ENCODE data around the gene KCNJ18.
"Not testable (repeated sequence)": the region's sequence is repeated elsewhere in the genome, so short reads cannot be mapped to it uniquely, and the experiment has no call there.

The KCNJ18 gene

DNA sequence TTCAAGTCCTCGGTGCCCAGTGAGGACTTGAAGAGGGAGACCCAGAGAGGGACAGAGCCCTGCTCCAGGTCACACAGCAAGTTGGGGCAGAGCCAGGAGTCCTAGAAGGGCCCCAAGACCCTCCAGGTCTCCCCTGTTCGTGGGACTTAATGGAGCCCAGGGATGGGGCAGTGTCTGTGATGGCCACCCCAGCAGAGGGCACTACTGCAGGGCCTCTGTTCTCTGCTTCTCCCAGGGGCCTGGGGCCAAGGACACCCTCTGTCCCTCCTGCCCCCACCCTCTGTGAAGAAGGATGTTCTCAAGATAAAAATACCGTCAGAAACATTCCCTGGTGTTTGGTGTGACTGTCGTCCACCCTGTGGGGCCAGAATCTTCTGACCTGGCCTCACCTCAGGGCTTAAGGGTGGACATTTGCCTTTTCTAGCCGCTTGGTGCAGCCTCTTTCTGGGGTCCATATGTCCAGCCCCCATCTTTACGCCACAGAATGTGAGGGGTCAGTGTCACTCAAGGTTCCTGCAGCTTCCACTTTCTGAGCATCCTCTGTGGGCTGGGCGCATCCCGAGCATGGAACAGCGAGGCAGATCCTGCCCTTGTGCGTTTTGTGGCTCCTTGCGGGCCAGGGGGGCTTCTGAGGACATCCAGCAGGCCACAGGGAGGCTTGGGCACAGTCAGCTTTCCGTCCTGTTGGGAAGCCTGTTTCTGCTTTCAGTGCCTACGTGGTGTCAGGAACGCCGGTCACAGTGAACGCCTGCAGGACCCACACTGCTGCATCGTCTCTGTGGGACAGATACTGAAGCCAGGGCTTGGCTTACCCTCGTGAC, at the start of gene KCNJ18:
KCNJ18 (plus strand) TSS at position 641 of the 821 bp plus-strand sequence. CDS start 10,264 bp downstream, outside the sequence.
- DNase-seq (ENCODE audit: low read depth, low spot score) = not testable (repeated sequence)

DNA sequence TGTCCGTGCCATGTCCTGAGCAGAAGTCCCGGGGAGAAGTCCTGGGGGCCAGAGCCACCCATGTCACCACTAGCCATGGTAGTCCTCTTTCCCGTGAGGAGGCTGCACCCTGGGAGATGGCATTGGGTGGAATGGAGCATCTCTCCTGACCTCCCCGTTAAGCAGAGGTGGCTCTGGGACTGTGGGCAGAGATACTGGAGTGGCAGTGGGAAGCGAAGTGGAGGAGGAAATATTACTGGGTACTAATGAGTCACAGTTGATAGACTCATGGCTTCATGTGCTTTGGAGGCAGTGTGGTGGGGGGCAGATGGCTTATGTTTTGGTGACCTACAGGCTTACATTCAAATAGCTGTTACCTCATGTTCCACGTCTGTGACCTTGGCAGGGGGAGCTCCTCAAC, 44.2 kb upstream of the KCNJ18 start:
- DNase-seq (ENCODE audit: low read depth, low spot score) = not testable (repeated sequence)

DNA sequence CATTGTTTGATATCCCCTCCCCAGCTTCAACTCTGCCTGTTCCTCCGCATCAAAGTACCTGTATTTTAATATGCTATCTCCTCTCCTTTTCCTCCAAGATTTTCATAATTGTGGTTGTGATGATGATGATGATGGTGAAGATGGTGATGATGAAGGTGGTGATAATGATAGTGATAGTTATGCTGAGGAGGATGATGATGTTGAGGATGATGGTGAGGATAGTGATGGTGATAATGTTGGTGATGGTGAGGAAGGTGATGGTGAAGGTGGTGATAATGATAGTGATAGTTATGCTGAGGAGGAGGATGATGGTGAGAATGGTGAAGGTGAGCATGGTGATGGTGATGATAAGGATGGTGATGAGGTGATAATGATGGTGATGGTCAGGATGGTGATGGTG, 42.3 kb upstream of the KCNJ18 start:
- not testable (repeated sequence) for DNase-seq (ENCODE audit: low read depth, low spot score)

GRCh38 chr17:21652049-21652448, 40.3 kb upstream of the KCNJ18 start:
- DNase-seq (ENCODE audit: low read depth, low spot score) = not testable (repeated sequence)

DNA sequence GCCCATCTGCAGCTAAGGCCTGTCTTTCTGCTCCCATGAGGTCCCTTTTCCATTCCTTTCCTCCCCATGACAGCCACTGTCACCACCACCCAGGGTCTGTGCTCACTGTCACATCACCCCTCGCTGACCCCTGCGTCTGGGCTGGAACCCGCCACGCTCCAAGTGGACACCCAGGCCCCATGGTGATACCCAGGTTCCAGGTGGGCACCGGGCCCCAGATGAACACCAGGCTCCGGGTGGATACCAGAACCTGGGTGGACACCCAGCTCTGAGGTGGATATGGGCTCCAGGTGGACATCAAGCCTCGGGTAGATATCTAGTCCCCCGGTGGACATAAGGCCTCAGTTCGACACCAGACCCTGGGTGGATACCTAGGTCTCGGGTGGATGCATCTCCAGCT, 39.1 kb upstream of the KCNJ18 start:
- DNase-seq (ENCODE audit: low read depth, low spot score) = not testable (repeated sequence)

GRCh38 chr17:21656518-21657309, 35.6 kb upstream of the KCNJ18 start:
- not testable (repeated sequence) for DNase-seq (ENCODE audit: low read depth, low spot score)

- DNase-seq (ENCODE audit: low read depth, low spot score) = not testable (repeated sequence)
Measured at GRCh38 chr17:21659635-21660034, 32.7 kb upstream of the KCNJ18 start.

- DNase-seq (ENCODE audit: low read depth, low spot score) = not testable (repeated sequence)
Measured at GRCh38 chr17:21661455-21661854, 30.9 kb upstream of the KCNJ18 start.

DNA sequence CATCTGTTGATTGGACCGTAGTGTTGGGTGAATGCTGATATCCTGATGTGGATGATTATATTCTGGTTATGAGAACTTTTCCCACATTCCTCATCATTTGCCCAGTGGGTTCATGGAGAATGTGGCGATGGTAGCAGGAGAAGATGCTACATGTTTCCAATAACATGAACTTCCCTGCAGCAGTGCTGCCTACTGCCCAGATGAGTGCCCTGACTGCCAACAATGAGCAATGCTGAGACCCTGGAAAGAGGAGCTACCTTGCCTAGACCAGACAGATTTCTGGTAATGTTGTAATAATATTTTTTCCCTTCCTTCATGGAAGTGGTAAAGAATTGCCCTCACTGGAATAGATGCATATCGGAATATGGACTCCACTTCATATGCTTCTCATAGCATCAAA, 29.2 kb upstream of the KCNJ18 start:
- DNase-seq (ENCODE audit: low read depth, low spot score) = not testable (repeated sequence)

DNA sequence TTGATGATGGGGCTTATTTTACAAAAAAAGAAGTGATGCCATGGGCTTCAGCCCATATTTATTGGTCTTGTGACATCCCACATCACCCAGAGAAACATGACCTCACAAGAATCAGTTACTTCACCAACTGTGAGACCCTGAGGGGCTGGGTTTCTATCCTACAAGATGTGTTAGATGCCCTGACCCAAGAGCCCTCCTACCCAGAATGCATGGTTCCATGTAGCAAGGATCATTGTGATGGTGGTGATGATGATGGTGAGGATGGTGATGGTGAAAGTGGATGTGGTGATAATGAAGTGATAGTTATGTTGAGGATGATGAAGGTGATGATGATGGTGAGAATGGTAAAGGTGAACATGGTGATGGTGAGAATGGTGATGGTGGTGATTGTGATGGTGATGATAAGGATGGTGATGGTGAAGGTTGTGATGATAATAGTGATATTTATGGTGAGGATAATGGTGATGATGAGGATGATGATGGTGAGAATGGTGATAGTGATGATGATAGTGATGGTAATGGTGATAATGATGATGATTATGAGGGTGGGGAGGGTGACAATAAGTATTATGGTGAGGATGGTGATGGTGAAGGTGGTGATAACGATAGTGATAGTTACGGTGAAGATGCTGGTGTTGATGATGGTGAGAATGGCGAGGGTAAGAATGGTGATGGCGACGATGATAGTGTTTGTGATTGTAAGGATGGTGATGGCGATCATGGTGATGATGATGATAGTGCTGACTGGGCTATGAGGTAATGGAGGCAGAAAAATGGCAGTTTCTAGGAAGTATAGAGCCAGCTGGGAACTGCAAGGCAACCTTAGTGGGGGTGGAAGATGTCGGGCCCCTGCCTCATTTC, 28.5 kb upstream of the KCNJ18 start:
- DNase-seq (ENCODE audit: low read depth, low spot score) = not testable (repeated sequence)

GRCh38 chr17:21665171-21665570, 27.2 kb upstream of the KCNJ18 start:
- DNase-seq (ENCODE audit: low read depth, low spot score) = not testable (repeated sequence)

DNA sequence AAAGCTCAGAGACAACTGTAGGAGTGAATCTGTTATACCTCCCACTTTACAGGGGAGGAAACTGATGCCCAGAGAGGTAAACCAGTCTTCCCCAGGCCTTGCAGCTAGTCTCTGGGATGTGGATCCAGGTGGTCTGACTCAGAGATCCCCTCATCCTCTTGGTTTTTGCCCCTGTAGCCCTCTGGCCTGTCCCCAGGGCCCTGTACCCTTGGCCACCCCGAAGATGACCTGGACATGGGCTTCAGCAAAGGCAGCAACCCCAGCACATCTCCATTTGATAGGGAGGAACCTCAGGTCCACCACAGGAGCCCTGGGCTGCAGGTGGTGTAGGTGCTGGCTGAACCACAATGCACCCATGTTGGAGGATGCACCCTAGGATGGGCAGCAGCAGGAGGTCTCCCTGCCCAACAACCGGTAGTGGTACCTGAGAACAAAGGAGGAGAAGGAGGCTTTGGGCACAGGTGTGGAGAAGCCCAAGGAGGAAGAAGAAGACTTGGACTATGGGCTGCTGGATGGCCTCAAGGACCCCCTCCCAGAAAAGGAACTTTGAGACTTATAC, 26.3 kb upstream of the KCNJ18 start:
- not testable (repeated sequence) for DNase-seq (ENCODE audit: low read depth, low spot score)

GRCh38 chr17:21666711-21667412, 25.5 kb upstream of the KCNJ18 start:
- not testable (repeated sequence) for DNase-seq (ENCODE audit: low read depth, low spot score)

- not testable (repeated sequence) for DNase-seq (ENCODE audit: low read depth, low spot score)
Measured at GRCh38 chr17:21667413-21668117, 24.8 kb upstream of the KCNJ18 start.

DNA sequence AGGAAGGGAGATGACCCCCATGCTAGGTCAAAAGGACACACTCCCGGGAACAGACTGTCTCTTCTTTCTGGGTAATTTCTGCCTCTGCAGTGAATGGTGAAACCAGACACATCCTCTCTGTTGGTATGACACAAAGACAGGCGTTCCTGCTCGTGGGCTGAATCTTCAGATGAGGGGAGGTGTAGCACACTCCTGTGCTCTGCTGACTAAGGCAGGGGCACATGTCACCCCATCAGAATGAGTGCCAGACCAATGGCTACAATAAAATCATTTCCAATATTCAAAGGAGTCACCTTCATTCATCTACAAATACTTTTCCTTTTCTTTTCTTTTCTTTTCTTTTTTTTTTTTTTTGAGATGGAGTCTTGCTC, 24.2 kb upstream of the KCNJ18 start:
- not testable (repeated sequence) for DNase-seq (ENCODE audit: low read depth, low spot score)

DNA sequence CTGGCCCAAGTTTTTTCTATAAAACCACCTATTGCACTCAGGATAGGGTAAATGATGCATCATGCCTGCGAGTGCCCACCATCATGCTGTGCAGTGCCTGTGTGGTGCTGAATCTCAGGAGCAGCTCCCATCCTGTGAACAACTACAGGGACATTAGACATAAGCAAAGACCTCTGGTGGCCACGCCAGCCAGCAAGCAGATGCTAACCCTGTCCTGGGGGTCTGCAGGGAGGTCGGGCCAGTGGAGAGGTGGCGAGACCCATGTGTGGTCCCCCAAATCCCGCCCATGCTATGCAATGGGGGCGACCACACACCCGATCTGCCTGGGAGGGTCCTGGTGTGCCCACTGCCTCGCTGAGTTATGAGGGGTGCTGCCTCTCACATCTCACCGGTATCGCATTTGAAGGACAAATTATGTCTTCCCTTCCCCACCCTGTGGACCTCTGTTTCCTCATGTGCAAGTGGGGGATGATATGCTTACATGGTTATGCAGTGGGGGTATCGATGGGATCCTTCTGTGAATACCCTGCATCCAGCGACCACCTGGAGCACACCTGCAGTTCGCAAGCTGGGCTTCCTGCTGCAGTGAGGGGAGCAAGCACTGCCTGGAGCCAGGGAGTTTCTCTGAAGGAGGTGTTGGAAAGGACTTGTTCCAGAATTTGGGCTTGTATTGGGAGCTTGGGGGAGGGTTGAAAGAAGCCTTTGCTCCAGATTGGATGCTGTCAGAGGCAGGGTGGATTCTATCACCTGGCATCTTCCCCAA, 23.4 kb upstream of the KCNJ18 start:
- not testable (repeated sequence) for DNase-seq (ENCODE audit: low read depth, low spot score)

DNA sequence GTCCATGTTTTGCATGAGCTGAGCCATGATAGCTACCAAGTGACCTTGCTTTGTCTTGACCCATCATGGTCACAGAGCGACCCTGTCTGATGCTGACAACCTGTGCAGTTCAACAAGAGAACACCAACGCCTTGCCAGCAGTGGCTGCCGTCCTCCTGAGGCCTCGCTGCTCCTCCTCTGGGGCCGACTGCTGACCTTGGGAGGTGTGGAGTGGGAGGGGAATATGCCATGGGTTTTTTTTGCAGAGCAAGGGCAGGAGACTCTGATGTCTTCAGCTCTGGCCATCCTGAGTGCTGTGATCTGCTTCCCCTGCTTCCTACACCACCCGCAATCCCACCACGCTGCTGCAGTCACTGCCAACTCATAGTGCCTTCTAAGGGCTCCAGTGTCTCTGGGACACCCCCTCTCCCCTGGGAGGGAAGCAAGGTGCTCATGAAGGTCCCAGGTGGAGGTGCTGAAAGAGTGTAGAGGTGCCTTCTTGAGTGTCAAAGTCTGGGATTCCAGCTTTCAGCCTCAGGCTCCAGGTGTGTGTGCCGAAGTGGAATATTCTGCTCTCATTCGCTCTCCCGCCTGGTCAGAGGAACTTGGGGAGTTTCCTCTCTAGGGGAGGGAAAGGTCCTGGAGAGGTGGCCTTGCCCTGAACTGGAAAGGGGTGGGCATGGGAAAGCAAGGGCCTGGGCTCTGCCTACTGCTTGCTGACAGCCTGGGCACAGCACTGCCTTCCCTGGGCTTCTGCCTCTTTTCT, 22.5 kb upstream of the KCNJ18 start:
- not testable (repeated sequence) for DNase-seq (ENCODE audit: low read depth, low spot score)

DNA sequence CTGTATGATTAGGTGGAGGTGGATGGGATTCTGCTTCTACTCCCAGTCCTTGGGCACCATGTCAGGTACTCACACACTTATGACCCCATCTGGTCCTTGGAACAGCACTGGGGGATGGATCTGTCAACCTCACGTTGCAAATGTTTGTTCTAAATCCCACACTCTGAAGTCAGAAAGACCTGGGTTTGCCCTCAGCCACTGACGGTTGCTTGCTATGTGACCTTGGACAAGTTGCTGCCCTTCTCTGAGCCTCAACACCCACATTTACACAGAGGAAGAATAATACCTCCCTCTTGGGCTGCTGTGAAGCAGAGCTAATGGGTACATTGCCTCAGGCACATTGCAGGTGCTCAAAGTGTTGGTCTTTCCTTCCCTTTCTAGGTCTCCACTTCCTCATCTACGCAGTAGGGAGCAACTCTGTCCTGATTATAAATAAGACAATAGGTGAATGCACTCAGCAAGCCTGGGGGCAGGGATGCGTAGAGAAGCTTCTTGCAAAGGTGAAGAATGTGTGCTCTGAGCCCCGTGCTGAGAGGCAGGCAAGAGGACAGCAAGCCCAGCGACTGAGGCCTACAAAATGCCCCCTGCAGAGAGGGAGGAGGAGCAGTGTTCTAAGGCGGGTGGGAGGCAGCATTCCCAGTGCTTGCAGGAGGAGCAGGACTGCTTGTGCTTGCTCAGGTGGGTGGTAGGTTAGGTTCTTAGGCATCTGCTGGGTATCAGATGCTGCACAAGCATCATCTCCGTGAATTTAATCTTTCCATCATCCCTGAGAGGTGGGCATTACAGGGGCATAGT, 21.8 kb upstream of the KCNJ18 start:
- not testable (repeated sequence) for DNase-seq (ENCODE audit: low read depth, low spot score)

Measured in iPS DF 19.7 (cell line).